ENCODE measurements around the gene GATAD2B.

DNA sequence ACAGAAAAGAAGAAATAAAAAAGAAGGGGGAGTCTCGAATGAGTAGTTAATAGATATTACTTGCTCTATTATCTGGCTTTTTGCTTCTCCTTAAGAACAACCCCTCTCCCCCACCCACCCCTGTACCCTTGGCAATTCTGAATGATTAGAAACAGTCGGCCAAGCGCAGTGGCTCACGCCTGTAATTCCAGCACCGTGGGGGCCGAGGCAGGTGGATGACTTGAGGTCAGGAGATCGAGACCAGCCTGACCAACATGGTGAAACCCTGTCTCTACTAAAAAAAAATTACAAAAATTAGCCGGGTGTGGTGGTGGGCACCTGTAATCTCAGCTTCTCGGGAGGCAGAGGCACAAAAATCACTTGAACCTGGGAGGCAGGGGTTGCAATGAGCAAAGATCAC is 42.7 kb downstream of the GATAD2B start:
- TF ChIP-seq GATA2 (IDR thresholded peaks at IDR 0.05; ENCODE audit: low read depth, low read length) (no peak), GATA3 (IDR thresholded peaks at IDR 0.05; ENCODE audit: low read depth, low read length) (no peak)
